Measurements from ENCODE around the gene E4F1.
"Not testable (repeated sequence)": the region's sequence is repeated elsewhere in the genome, so short reads cannot be mapped to it uniquely, and the experiment has no call there.

The E4F1 gene

GRCh38 chr16:2240331-2240730 lies 16.9 kb downstream of the E4F1 start:
- H3K27ac ChIP-seq (ENCODE audit: low read length); H3K4me3 ChIP-seq (ENCODE audit: low read depth in 1 of 2, low read length in 2 of 2); H3K27me3 ChIP-seq (ENCODE audit: low read depth, low read length); H3K9me3 ChIP-seq (ENCODE audit: control insufficient read depth in 1 of 2, low read length in 2 of 2): not testable (repeated sequence)
- Histone ChIP-seq H3K4me1 (ENCODE audit: control insufficient read depth in 1 of 2, insufficient read depth in 2 of 2, low read length in 2 of 2) (peaks cover 0 to 20% of the 10 kb centered on the region in 2 donors), H3K36me3 (ENCODE audit: control insufficient read depth in 1 of 2, insufficient read depth in 2 of 2, low read length in 2 of 2) (peaks cover 11 to 39% of the 10 kb centered on the region in 2 donors)

GRCh38 chr16:2242598-2242997 lies 19.2 kb downstream of the E4F1 start:
- no peaks in the 10 kb centered on the region for H3K9me3 ChIP-seq (ENCODE audit: control insufficient read depth in 1 of 2, low read length in 2 of 2)
- no peak overlapping the region for H3K27ac ChIP-seq (ENCODE audit: low read length)
- H3K4me1 ChIP-seq (ENCODE audit: control insufficient read depth in 1 of 2, insufficient read depth in 2 of 2, low read length in 2 of 2) = peaks cover 0 to 4% of the 10 kb centered on the region in 2 donors
- H3K27me3 ChIP-seq (ENCODE audit: low read depth, low read length) = no peaks in the 10 kb centered on the region
- no peak overlapping the region for H3K4me3 ChIP-seq (ENCODE audit: low read depth in 1 of 2, low read length in 2 of 2)
- H3K36me3 ChIP-seq (ENCODE audit: control insufficient read depth in 1 of 2, insufficient read depth in 2 of 2, low read length in 2 of 2) = peaks cover 20 to 49% of the 10 kb centered on the region in 2 donors

- no peaks in the 10 kb centered on the region for H3K9me3 ChIP-seq (ENCODE audit: control insufficient read depth in 1 of 2, low read length in 2 of 2)
- H3K36me3 ChIP-seq (ENCODE audit: control insufficient read depth in 1 of 2, insufficient read depth in 2 of 2, low read length in 2 of 2) = peaks cover 20 to 49% of the 10 kb centered on the region in 2 donors
- no peaks in the 10 kb centered on the region for H3K4me1 ChIP-seq (ENCODE audit: control insufficient read depth in 1 of 2, insufficient read depth in 2 of 2, low read length in 2 of 2)
- H3K4me3 ChIP-seq (ENCODE audit: low read depth in 1 of 2, low read length in 2 of 2) = no peak overlapping the region
- no peaks in the 10 kb centered on the region for H3K27me3 ChIP-seq (ENCODE audit: low read depth, low read length)
- no peak overlapping the region for H3K27ac ChIP-seq (ENCODE audit: low read length)
Measured at GRCh38 chr16:2243031-2243528, 19.7 kb downstream of the E4F1 start.

GRCh38 chr16:2243781-2244180 lies 20.4 kb downstream of the E4F1 start:
- no peaks in the 10 kb centered on the region for H3K27me3 ChIP-seq (ENCODE audit: low read depth, low read length)
- H3K4me1 ChIP-seq (ENCODE audit: control insufficient read depth in 1 of 2, insufficient read depth in 2 of 2, low read length in 2 of 2) = no peaks in the 10 kb centered on the region
- no peak overlapping the region for H3K4me3 ChIP-seq (ENCODE audit: low read depth in 1 of 2, low read length in 2 of 2)
- peaks cover 20 to 46% of the 10 kb centered on the region in 2 donors for H3K36me3 ChIP-seq (ENCODE audit: control insufficient read depth in 1 of 2, insufficient read depth in 2 of 2, low read length in 2 of 2)
- no peaks in the 10 kb centered on the region for H3K9me3 ChIP-seq (ENCODE audit: control insufficient read depth in 1 of 2, low read length in 2 of 2)
- no peak overlapping the region for H3K27ac ChIP-seq (ENCODE audit: low read length)

GRCh38 chr16:2244301-2244700 lies 20.9 kb downstream of the E4F1 start:
- no peak overlapping the region for H3K27ac ChIP-seq (ENCODE audit: low read length)
- H3K36me3 ChIP-seq (ENCODE audit: control insufficient read depth in 1 of 2, insufficient read depth in 2 of 2, low read length in 2 of 2) = peaks cover 20 to 46% of the 10 kb centered on the region in 2 donors
- H3K4me3 ChIP-seq (ENCODE audit: low read depth in 1 of 2, low read length in 2 of 2) = no peak overlapping the region
- H3K9me3 ChIP-seq (ENCODE audit: control insufficient read depth in 1 of 2, low read length in 2 of 2) = no peaks in the 10 kb centered on the region
- H3K4me1 ChIP-seq (ENCODE audit: control insufficient read depth in 1 of 2, insufficient read depth in 2 of 2, low read length in 2 of 2) = no peaks in the 10 kb centered on the region
- no peaks in the 10 kb centered on the region for H3K27me3 ChIP-seq (ENCODE audit: low read depth, low read length)

- Histone ChIP-seq H3K4me1 (ENCODE audit: control insufficient read depth in 1 of 2, insufficient read depth in 2 of 2, low read length in 2 of 2) (peaks cover 0 to 3% of the 10 kb centered on the region in 2 donors), H3K9me3 (ENCODE audit: control insufficient read depth in 1 of 2, low read length in 2 of 2) (no peaks in the 10 kb centered on the region), H3K27ac (ENCODE audit: low read length) (no peak overlapping the region), H3K36me3 (ENCODE audit: control insufficient read depth in 1 of 2, insufficient read depth in 2 of 2, low read length in 2 of 2) (peaks cover 20 to 46% of the 10 kb centered on the region in 2 donors), H3K27me3 (ENCODE audit: low read depth, low read length) (no peaks in the 10 kb centered on the region), H3K4me3 (ENCODE audit: low read depth in 1 of 2, low read length in 2 of 2) (no peak overlapping the region)
Measured at GRCh38 chr16:2244926-2245795, 21.8 kb downstream of the E4F1 start.

GRCh38 chr16:2246301-2246885 lies 23.0 kb downstream of the E4F1 start:
- Histone ChIP-seq H3K27ac (ENCODE audit: low read length) (no peak overlapping the region), H3K27me3 (ENCODE audit: low read depth, low read length) (no peaks in the 10 kb centered on the region), H3K4me1 (ENCODE audit: control insufficient read depth in 1 of 2, insufficient read depth in 2 of 2, low read length in 2 of 2) (peaks cover 0 to 10% of the 10 kb centered on the region in 2 donors), H3K9me3 (ENCODE audit: control insufficient read depth in 1 of 2, low read length in 2 of 2) (no peaks in the 10 kb centered on the region), H3K4me3 (ENCODE audit: low read depth in 1 of 2, low read length in 2 of 2) (no peak overlapping the region), H3K36me3 (ENCODE audit: control insufficient read depth in 1 of 2, insufficient read depth in 2 of 2, low read length in 2 of 2) (peaks cover 20 to 46% of the 10 kb centered on the region in 2 donors)

- H3K27ac ChIP-seq (ENCODE audit: low read length) = no peak overlapping the region
- H3K4me1 ChIP-seq (ENCODE audit: control insufficient read depth in 1 of 2, insufficient read depth in 2 of 2, low read length in 2 of 2) = peaks cover 3 to 18% of the 10 kb centered on the region in 2 donors
- no peaks in the 10 kb centered on the region for H3K27me3 ChIP-seq (ENCODE audit: low read depth, low read length)
- H3K36me3 ChIP-seq (ENCODE audit: control insufficient read depth in 1 of 2, insufficient read depth in 2 of 2, low read length in 2 of 2) = peaks cover 18 to 38% of the 10 kb centered on the region in 2 donors
- no peaks in the 10 kb centered on the region for H3K9me3 ChIP-seq (ENCODE audit: control insufficient read depth in 1 of 2, low read length in 2 of 2)
- peak overlapping the region; percentile 64 to 72 for H3K4me3 ChIP-seq (ENCODE audit: low read depth in 1 of 2, low read length in 2 of 2)
Measured at GRCh38 chr16:2250652-2251295, 27.4 kb downstream of the E4F1 start.

- Histone ChIP-seq H3K27me3 (ENCODE audit: low read depth, low read length) (no peaks in the 10 kb centered on the region), H3K4me1 (ENCODE audit: control insufficient read depth in 1 of 2, insufficient read depth in 2 of 2, low read length in 2 of 2) (peaks cover 3 to 18% of the 10 kb centered on the region in 2 donors), H3K36me3 (ENCODE audit: control insufficient read depth in 1 of 2, insufficient read depth in 2 of 2, low read length in 2 of 2) (peaks cover 19 to 38% of the 10 kb centered on the region in 2 donors), H3K27ac (ENCODE audit: low read length) (peak within 1 kb of the TSS; percentile 69), H3K4me3 (ENCODE audit: low read depth in 1 of 2, low read length in 2 of 2) (peak within 1 kb of the TSS; percentile 64 to 72), H3K9me3 (ENCODE audit: control insufficient read depth in 1 of 2, low read length in 2 of 2) (no peaks in the 10 kb centered on the region)
Measured at GRCh38 chr16:2251296-2252111, 28.1 kb downstream of the E4F1 start, which contains the start of gene ECI1. ECI1 (minus strand) TSS chr16:2251587; CDS start chr16:2251566, 21 bp downstream.

- Histone ChIP-seq H3K9me3 (ENCODE audit: control insufficient read depth in 1 of 2, low read length in 2 of 2) (no peaks in the 10 kb centered on the region), H3K27me3 (ENCODE audit: low read depth, low read length) (no peaks in the 10 kb centered on the region), H3K4me3 (ENCODE audit: low read depth in 1 of 2, low read length in 2 of 2) (no peak overlapping the region), H3K4me1 (ENCODE audit: control insufficient read depth in 1 of 2, insufficient read depth in 2 of 2, low read length in 2 of 2) (peaks cover 3 to 18% of the 10 kb centered on the region in 2 donors), H3K36me3 (ENCODE audit: control insufficient read depth in 1 of 2, insufficient read depth in 2 of 2, low read length in 2 of 2) (peaks cover 29 to 47% of the 10 kb centered on the region in 2 donors), H3K27ac (ENCODE audit: low read length) (no peak overlapping the region)
Measured at GRCh38 chr16:2252806-2253148, 29.4 kb downstream of the E4F1 start.
